ENCODE measurements around the gene THOC3.
A peak's percentile ranks its signal among the peaks of the same experiment; 100 is the strongest.
"Not testable (repeated sequence)": the region's sequence is repeated elsewhere in the genome, so short reads cannot be mapped to it uniquely, and the experiment has no call there.

The THOC3 gene

DNA sequence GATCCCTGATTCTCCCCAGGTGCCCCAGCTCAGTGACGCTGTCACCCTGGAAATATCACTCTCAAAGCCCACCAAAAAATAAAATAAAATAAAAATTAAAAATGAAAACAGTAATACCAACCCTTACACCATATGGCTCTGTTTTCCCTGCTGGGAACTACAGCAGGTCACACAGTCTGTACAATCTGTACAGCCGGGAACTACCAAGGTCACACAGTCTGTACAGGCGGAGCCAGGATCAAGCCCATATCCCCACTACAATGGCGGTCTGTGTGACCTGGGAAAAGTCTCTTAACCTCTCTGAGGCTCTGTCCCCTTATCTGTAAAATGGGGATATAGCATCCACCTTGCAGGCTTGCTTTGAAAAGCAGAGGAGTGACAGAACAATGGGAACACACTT is 29.4 kb upstream of the THOC3 start:
- H3K9ac ChIP-seq (ENCODE audit: low read length); H3K9me3 ChIP-seq (ENCODE audit: insufficient read depth, low read length); H3K27ac ChIP-seq (ENCODE audit: low read depth, low read length); H2AFZ ChIP-seq (ENCODE audit: low read depth, low read length, severe bottlenecking); H3K36me3 ChIP-seq (ENCODE audit: low read length); H3K9me2 ChIP-seq (replicated peaks; ENCODE audit: insufficient read depth, low read length); H3K27me3 ChIP-seq (ENCODE audit: low read length); H3K4me2 ChIP-seq (ENCODE audit: low read depth, low read length, poor library complexity, severe bottlenecking); H3K4me3 ChIP-seq (ENCODE audit: insufficient read depth, low read length, poor library complexity, severe bottlenecking); H3K79me2 ChIP-seq (ENCODE audit: insufficient read depth, low read length); H4K20me1 ChIP-seq (ENCODE audit: low read depth, low read length); H3F3A ChIP-seq (ENCODE audit: insufficient read depth): not testable (repeated sequence)

GRCh38 chr5:175996791-175997190 is 28.7 kb upstream of the THOC3 start:
- H3K9ac ChIP-seq (ENCODE audit: low read length); H3F3A ChIP-seq (ENCODE audit: insufficient read depth); H3K9me3 ChIP-seq (ENCODE audit: insufficient read depth, low read length); H2AFZ ChIP-seq (ENCODE audit: low read depth, low read length, severe bottlenecking); H4K20me1 ChIP-seq (ENCODE audit: low read depth, low read length); H3K4me2 ChIP-seq (ENCODE audit: low read depth, low read length, poor library complexity, severe bottlenecking); H3K79me2 ChIP-seq (ENCODE audit: insufficient read depth, low read length); H3K9me2 ChIP-seq (replicated peaks; ENCODE audit: insufficient read depth, low read length); H3K36me3 ChIP-seq (ENCODE audit: low read length); H3K27ac ChIP-seq (ENCODE audit: low read depth, low read length); H3K27me3 ChIP-seq (ENCODE audit: low read length); H3K4me3 ChIP-seq (ENCODE audit: insufficient read depth, low read length, poor library complexity, severe bottlenecking): not testable (repeated sequence)

DNA sequence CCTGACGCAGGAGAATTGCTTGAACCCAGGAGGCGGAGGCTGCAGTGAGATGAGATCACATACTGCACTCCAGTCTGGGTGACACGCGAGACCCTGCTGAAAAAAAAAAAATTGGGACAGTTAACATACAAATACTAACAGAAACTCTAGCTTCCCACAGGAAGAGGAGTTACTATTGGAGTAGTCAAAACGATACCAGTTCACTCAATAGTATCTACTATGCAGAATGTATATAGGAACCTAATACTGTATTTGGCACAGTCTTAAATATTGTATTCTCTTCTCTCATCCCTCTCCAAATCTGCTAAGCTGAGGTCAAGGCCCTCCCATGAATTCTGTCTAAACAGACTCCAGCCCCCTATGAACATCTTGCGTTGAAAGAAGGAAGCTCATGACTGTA is 27.4 kb upstream of the THOC3 start:
- H3K27me3 ChIP-seq (ENCODE audit: low read length); H3K9me3 ChIP-seq (ENCODE audit: insufficient read depth, low read length); H4K20me1 ChIP-seq (ENCODE audit: low read depth, low read length); H3K79me2 ChIP-seq (ENCODE audit: insufficient read depth, low read length); H3K27ac ChIP-seq (ENCODE audit: low read depth, low read length); H3K4me2 ChIP-seq (ENCODE audit: low read depth, low read length, poor library complexity, severe bottlenecking); H2AFZ ChIP-seq (ENCODE audit: low read depth, low read length, severe bottlenecking); H3K9me2 ChIP-seq (replicated peaks; ENCODE audit: insufficient read depth, low read length); H3F3A ChIP-seq (ENCODE audit: insufficient read depth); H3K4me3 ChIP-seq (ENCODE audit: insufficient read depth, low read length, poor library complexity, severe bottlenecking); H3K36me3 ChIP-seq (ENCODE audit: low read length); H3K9ac ChIP-seq (ENCODE audit: low read length): not testable (repeated sequence)

GRCh38 chr5:175979371-175979995 is 11.4 kb upstream of the THOC3 start:
- H2AFZ ChIP-seq (ENCODE audit: low read depth, low read length, severe bottlenecking); H3K9me2 ChIP-seq (replicated peaks; ENCODE audit: insufficient read depth, low read length); H3K9ac ChIP-seq (ENCODE audit: low read length); H3K9me3 ChIP-seq (ENCODE audit: insufficient read depth, low read length); H3K79me2 ChIP-seq (ENCODE audit: insufficient read depth, low read length); H3K4me3 ChIP-seq (ENCODE audit: insufficient read depth, low read length, poor library complexity, severe bottlenecking); H3K36me3 ChIP-seq (ENCODE audit: low read length); H3K27ac ChIP-seq (ENCODE audit: low read depth, low read length); H3K27me3 ChIP-seq (ENCODE audit: low read length); H4K20me1 ChIP-seq (ENCODE audit: low read depth, low read length); H3F3A ChIP-seq (ENCODE audit: insufficient read depth); H3K4me2 ChIP-seq (ENCODE audit: low read depth, low read length, poor library complexity, severe bottlenecking): not testable (repeated sequence)

DNA sequence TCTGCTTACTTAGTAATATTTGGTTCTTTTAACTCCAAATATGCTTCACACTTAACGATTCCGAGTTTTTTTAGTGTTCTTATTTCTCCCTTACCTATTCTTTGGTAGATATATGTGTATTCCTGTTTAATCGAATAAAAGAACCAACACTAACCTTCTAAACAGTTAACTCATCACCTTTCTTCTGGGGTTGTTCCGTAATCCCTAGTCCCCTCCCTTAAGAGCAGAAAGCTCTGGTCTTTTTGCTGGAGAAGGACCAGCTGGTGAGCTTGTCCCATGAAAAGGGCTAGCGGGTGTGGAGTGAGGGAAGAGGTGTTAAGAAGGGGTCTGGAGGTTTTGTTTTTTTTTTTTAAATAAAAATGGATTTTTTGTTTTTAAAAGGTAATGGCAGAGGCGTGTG is 266 bp upstream of the THOC3 start:
- not testable (repeated sequence) for H3K79me2 ChIP-seq (ENCODE audit: insufficient read depth, low read length); H3F3A ChIP-seq (ENCODE audit: insufficient read depth); H3K27me3 ChIP-seq (ENCODE audit: low read length); H4K20me1 ChIP-seq (ENCODE audit: low read depth, low read length); H2AFZ ChIP-seq (ENCODE audit: low read depth, low read length, severe bottlenecking); H3K9me2 ChIP-seq (replicated peaks; ENCODE audit: insufficient read depth, low read length); H3K36me3 ChIP-seq (ENCODE audit: low read length); H3K9me3 ChIP-seq (ENCODE audit: insufficient read depth, low read length); H3K27ac ChIP-seq (ENCODE audit: low read depth, low read length); H3K4me3 ChIP-seq (ENCODE audit: insufficient read depth, low read length, poor library complexity, severe bottlenecking)
- peak overlapping the region; percentile 47 for H3K4me2 ChIP-seq (ENCODE audit: low read depth, low read length, poor library complexity, severe bottlenecking)
- H3K9ac ChIP-seq (ENCODE audit: low read length), result 0 out of 2 replicates have a peak overlapping the region, but pooled peaks have one; percentile 61

DNA sequence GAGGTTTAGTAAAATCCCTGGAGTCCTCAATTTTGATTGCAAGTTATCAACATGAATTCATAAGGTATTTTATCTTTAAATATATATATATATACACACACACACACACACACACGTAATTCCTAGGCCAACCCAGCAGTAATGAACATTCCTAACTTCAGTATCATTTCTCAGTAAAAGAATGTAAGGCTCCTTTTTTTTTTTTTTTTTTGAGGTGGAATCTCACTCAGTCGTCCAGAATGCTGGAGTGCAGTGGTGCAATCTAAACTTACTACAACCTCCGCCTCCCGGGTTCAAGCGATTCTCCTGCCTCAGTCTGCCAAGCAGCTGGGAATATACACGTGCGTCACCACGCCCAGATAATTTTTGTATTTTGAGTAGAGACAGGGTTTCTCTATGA is 5.8 kb downstream of the THOC3 start:
- H2AFZ ChIP-seq (ENCODE audit: low read depth, low read length, severe bottlenecking); H3K27ac ChIP-seq (ENCODE audit: low read depth, low read length); H3K27me3 ChIP-seq (ENCODE audit: low read length); H3K4me3 ChIP-seq (ENCODE audit: insufficient read depth, low read length, poor library complexity, severe bottlenecking); H3K4me2 ChIP-seq (ENCODE audit: low read depth, low read length, poor library complexity, severe bottlenecking); H3K36me3 ChIP-seq (ENCODE audit: low read length); H3K9me2 ChIP-seq (replicated peaks; ENCODE audit: insufficient read depth, low read length); H3K9me3 ChIP-seq (ENCODE audit: insufficient read depth, low read length); H3K9ac ChIP-seq (ENCODE audit: low read length); H3K79me2 ChIP-seq (ENCODE audit: insufficient read depth, low read length); H3F3A ChIP-seq (ENCODE audit: insufficient read depth); H4K20me1 ChIP-seq (ENCODE audit: low read depth, low read length): not testable (repeated sequence)

DNA sequence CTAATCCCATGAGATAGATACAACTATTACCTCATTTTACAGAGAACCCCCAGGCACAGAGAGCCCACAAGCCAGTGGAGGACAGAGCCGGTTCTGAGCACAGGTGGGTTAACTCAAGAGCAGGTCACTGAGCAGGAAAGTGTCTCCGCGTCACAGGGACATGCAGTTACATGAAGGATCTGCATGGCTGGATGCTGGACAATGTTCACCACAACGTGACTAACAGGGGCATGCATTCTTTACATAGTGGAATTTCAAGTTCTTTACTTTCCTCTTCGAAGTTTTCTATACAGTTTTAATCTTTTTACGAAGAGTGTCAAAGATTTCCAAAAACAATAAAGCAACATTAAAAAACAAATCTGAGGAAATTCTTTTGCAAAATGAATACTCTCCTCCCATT is 7.9 kb downstream of the THOC3 start:
- not testable (repeated sequence) for H3F3A ChIP-seq (ENCODE audit: insufficient read depth); H3K79me2 ChIP-seq (ENCODE audit: insufficient read depth, low read length); H3K9ac ChIP-seq (ENCODE audit: low read length); H3K36me3 ChIP-seq (ENCODE audit: low read length); H3K27ac ChIP-seq (ENCODE audit: low read depth, low read length); H2AFZ ChIP-seq (ENCODE audit: low read depth, low read length, severe bottlenecking); H3K9me3 ChIP-seq (ENCODE audit: insufficient read depth, low read length); H3K4me3 ChIP-seq (ENCODE audit: insufficient read depth, low read length, poor library complexity, severe bottlenecking); H3K4me2 ChIP-seq (ENCODE audit: low read depth, low read length, poor library complexity, severe bottlenecking); H3K27me3 ChIP-seq (ENCODE audit: low read length); H3K9me2 ChIP-seq (replicated peaks; ENCODE audit: insufficient read depth, low read length); H4K20me1 ChIP-seq (ENCODE audit: low read depth, low read length)

- not testable (repeated sequence) for H3K27me3 ChIP-seq (ENCODE audit: low read length); H3K9me3 ChIP-seq (ENCODE audit: insufficient read depth, low read length); H2AFZ ChIP-seq (ENCODE audit: low read depth, low read length, severe bottlenecking); H3K9ac ChIP-seq (ENCODE audit: low read length); H3F3A ChIP-seq (ENCODE audit: insufficient read depth); H4K20me1 ChIP-seq (ENCODE audit: low read depth, low read length); H3K4me3 ChIP-seq (ENCODE audit: insufficient read depth, low read length, poor library complexity, severe bottlenecking); H3K27ac ChIP-seq (ENCODE audit: low read depth, low read length); H3K4me2 ChIP-seq (ENCODE audit: low read depth, low read length, poor library complexity, severe bottlenecking); H3K79me2 ChIP-seq (ENCODE audit: insufficient read depth, low read length); H3K36me3 ChIP-seq (ENCODE audit: low read length); H3K9me2 ChIP-seq (replicated peaks; ENCODE audit: insufficient read depth, low read length)
These were observed 9.6 kb downstream of the THOC3 start for GRCh38 chr5:175958515-175958914.
